B cell (primary cell): Measurements from ENCODE around the gene CUL1. TPM values are rescaled to one million over a fixed set of nuclear protein-coding genes. Genes with fewer than 3 reads are reported as not detected.

Experiments
- ATAC-seq: fragments of 200-7000 bp; cut with Tn5 transposase; one replicate; pipeline ENCODE4 v1.10.0; 2021; ENCODE audit warnings: low read depth, mild to moderate bottlenecking, moderate number of reproducible peaks, moderate library complexity
- CTCF ChIA-PET: fragments of 350-600 bp; sonication (Branson Sonifier 250); formaldehyde crosslinking; loops from one replicate; lab custom pipeline; 2021; ENCODE audit warnings: antibody characterized with exemption, inconsistent platforms; lab: Charles Lee
- POLR2A ChIA-PET: fragments of 350-600 bp; sonication (Branson Sonifier 250); formaldehyde crosslinking; loops from one replicate; lab custom pipeline; 2021; ENCODE audit warnings: antibody characterized with exemption; lab: Charles Lee
- DNase-seq: peaks from one replicate; pipeline ENCODE4 v3.0.0; 2013
- H2AFZ ChIP-seq: 2 replicates; pipeline ENCODE4 v1.6.1; 2012; ENCODE audit warnings: mild to moderate bottlenecking, low read depth, low read length; ENCODE audit not compliant: insufficient read depth, poor library complexity, severe bottlenecking
- H3K27ac ChIP-seq, 2 donors: 1 replicate in 1 of 2; 2 replicates in 1 of 2; pipeline ENCODE4 v1.5.1; 2012 to 2013; ENCODE audit warnings: low read length in 2 of 2, mild to moderate bottlenecking in 2 of 2, moderate library complexity in 1 of 2
- H3K27me3 ChIP-seq, 4 experiments: fragments of 200-600 bp in 1 of 4; sonication (generic) in 1 of 4; replicated peaks in 1 of 4; 1 replicate in 2 of 4; 2 replicates in 2 of 4; pipeline versions ENCODE4 v1.6.1 to v1.7.0; 2013 to 2016; ENCODE audit warnings: low read length in 3 of 4, mild to moderate bottlenecking in 2 of 4, mixed read lengths in 1 of 4, moderate library complexity in 1 of 4; ENCODE audit not compliant: insufficient read depth in 4 of 4, control insufficient read depth in 3 of 4; ENCODE audit errors: control extremely low read depth in 1 of 4
- H3K36me3 ChIP-seq, 2 experiments: replicated peaks in 1 of 2; 1 replicate in 1 of 2; 2 replicates in 1 of 2; pipeline versions ENCODE4 v1.6.1 to v1.7.1; 2013; ENCODE audit warnings: low read length in 1 of 2; ENCODE audit not compliant: insufficient read depth in 2 of 2, control insufficient read depth in 1 of 2; ENCODE audit errors: control extremely low read depth in 1 of 2, extremely low read depth in 1 of 2
- H3K4me1 ChIP-seq, 2 donors: fragments of 200-600 bp in 1 of 2; sonication (generic) in 1 of 2; 1 replicate in 1 of 2; 2 replicates in 1 of 2; pipeline versions ENCODE4 v1.5.1 to v1.6.1; 2013 to 2017; ENCODE audit warnings: low read length in 2 of 2; ENCODE audit not compliant: control insufficient read depth in 2 of 2, insufficient read depth in 2 of 2
- H3K4me2 ChIP-seq: replicated peaks from 2 replicates; pipeline ENCODE3; 2012; ENCODE audit warnings: mild to moderate bottlenecking, low read depth, low read length; ENCODE audit not compliant: poor library complexity, severe bottlenecking
- H3K4me3 ChIP-seq, 5 experiments: fragments of 200-600 bp in 1 of 5; sonication (generic) in 1 of 5; 1 replicate in 3 of 5; 2 replicates in 2 of 5; pipeline versions ENCODE4 v1.5.1 to v1.7.0; 2011 to 2016; ENCODE audit warnings: low read length in 4 of 5, mild to moderate bottlenecking in 4 of 5, low read depth in 2 of 5, control low read depth in 1 of 5, moderate library complexity in 1 of 5; ENCODE audit not compliant: insufficient read depth in 1 of 5; ENCODE audit errors: control extremely low read depth in 1 of 5, extremely low read depth in 1 of 5
- H3K79me2 ChIP-seq: fragments of 200-600 bp; sonication (generic); one replicate; pipeline ENCODE4 v1.6.0; 2016; ENCODE audit warnings: low read length; ENCODE audit not compliant: control insufficient read depth, insufficient read depth
- H3K9ac ChIP-seq: fragments of 200-600 bp; sonication (generic); 2 replicates; pipeline ENCODE4 v1.6.1; 2017; ENCODE audit warnings: mild to moderate bottlenecking, low read length, moderate library complexity
- H3K9me3 ChIP-seq, 3 donors: one replicate each; pipeline versions ENCODE4 v1.6.1 to v1.7.1; 2013; ENCODE audit warnings: low read length in 2 of 3; ENCODE audit not compliant: control insufficient read depth in 2 of 3, insufficient read depth in 1 of 3; ENCODE audit errors: control extremely low read depth in 1 of 3
- H4K20me1 ChIP-seq: 2 replicates; pipeline ENCODE4 v1.6.0; 2012; ENCODE audit warnings: mild to moderate bottlenecking, low read length; ENCODE audit not compliant: insufficient read depth, control insufficient read depth, poor library complexity, severe bottlenecking
- H3K27ac Mint-ChIP-seq: one replicate; pipeline ENCODE4 v1.8.0; 2021; ENCODE audit warnings: mixed read lengths
- H3K27me3 Mint-ChIP-seq: one replicate; pipeline ENCODE4 v1.8.0; 2021; ENCODE audit warnings: mixed read lengths
- H3K4me1 Mint-ChIP-seq: one replicate; pipeline ENCODE4 v1.8.0; 2021; ENCODE audit warnings: mixed read lengths
- H3K4me3 Mint-ChIP-seq: one replicate; pipeline ENCODE4 v1.8.0; 2021; ENCODE audit warnings: mixed read lengths
- H3K9me3 Mint-ChIP-seq: one replicate; pipeline ENCODE4 v1.8.0; 2022; ENCODE audit warnings: mixed read lengths; ENCODE audit not compliant: insufficient read depth
- EZH2 ChIP-seq: IDR thresholded peaks from 2 replicates; pipeline ENCODE4 v1.6.1; 2012; ENCODE audit warnings: borderline replicate concordance, low read depth, mild to moderate bottlenecking, moderate library complexity, low read length; ENCODE audit not compliant: insufficient read depth, poor library complexity, severe bottlenecking
- WGBS: methylation state at CpG from one replicate; pipeline ENCODE4 v1.1.5; 2013; ENCODE audit warnings: missing lambda C conversion rate; ENCODE audit not compliant: insufficient coverage; 5-methylcytosine and 5-hydroxymethylcytosine counted together
- intact Hi-C: fragments of 100-400 bp; cut with micrococcal nuclease; formaldehyde crosslinking; loops from one replicate; pipeline ENCODE4 v1.10.0; 2022
- polyA plus RNA-seq: library from polyadenylated mRNA; depleted of rRNA; stranded (reverse); fragments of >200 nt; gene quantifications from 2 replicates; pipeline ENCODE4 v1.2.3, GENCODE V29; 2012
- total RNA-seq, 2 donors: library from RNA; stranded (reverse); fragments of 120-200 nt in 1 of 2; gene quantifications; 1 replicate in 1 of 2; 2 replicates in 1 of 2; pipeline versions ENCODE4 v1.2.3 to v1.2.4, GENCODE V29; 2013 to 2022
- TF ChIP-seq, protein P1 (sequence below): fragments of 200-600 bp; IDR thresholded peaks from one replicate; pipeline ENCODE4 v1.8.0; 2022; ENCODE audit warnings: antibody characterized with exemption, mild to moderate bottlenecking

The CUL1 gene
- total and polyA plus RNA-seq, 2 donors (not counting 1 experiment from before 2014, with no cell fraction given), result 26.9 to 51.1 TPM

GRCh38 chr7:148722340-148723165 is 23.9 kb downstream of the CUL1 start:
- Histone ChIP-seq H3K4me1 (peaks cover 27 to 45% of the 10 kb centered on the region in 2 donors), H3K4me3 (no peak overlapping the region), H3K9me3 (no peaks in the 10 kb centered on the region), H2AFZ (no peak overlapping the region), H3K36me3 (peaks cover 0 to 8% of the 10 kb centered on the region in 2 experiments), H3K4me2 (no peak overlapping the region), H3K27me3 (no peaks in the 10 kb centered on the region), H3K79me2 (peaks cover 100% of the 10 kb centered on the region), H4K20me1 (peaks cover 100% of the 10 kb centered on the region), H3K27ac (no peak overlapping the region), H3K9ac (no peak overlapping the region)
- H3K4me1 Mint-ChIP-seq, result peaks cover 80% of the 10 kb centered on the region
- no peak overlapping the region for H3K27ac Mint-ChIP-seq
- no peaks in the 10 kb centered on the region for H3K9me3 Mint-ChIP-seq
- CTCF ChIA-PET, result no interaction called here
- ATAC-seq, result no peak
- TF ChIP-seq, protein P1, sequence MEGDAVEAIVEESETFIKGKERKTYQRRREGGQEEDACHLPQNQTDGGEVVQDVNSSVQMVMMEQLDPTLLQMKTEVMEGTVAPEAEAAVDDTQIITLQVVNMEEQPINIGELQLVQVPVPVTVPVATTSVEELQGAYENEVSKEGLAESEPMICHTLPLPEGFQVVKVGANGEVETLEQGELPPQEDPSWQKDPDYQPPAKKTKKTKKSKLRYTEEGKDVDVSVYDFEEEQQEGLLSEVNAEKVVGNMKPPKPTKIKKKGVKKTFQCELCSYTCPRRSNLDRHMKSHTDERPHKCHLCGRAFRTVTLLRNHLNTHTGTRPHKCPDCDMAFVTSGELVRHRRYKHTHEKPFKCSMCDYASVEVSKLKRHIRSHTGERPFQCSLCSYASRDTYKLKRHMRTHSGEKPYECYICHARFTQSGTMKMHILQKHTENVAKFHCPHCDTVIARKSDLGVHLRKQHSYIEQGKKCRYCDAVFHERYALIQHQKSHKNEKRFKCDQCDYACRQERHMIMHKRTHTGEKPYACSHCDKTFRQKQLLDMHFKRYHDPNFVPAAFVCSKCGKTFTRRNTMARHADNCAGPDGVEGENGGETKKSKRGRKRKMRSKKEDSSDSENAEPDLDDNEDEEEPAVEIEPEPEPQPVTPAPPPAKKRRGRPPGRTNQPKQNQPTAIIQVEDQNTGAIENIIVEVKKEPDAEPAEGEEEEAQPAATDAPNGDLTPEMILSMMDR, result no peak
- TF ChIP-seq EZH2, result no peak
- DNase-seq, result no peak
- intact Hi-C loops, result no loop called here
- POLR2A ChIA-PET, result no interaction called here
- no peak overlapping the region for H3K4me3 Mint-ChIP-seq
- WGBS, result 95% methylated on average over 5 of the region's 8 CpGs
- H3K27me3 Mint-ChIP-seq, result no peaks in the 10 kb centered on the region

- CTCF ChIA-PET, result no interaction called here
- WGBS, result 54% methylated on average over 2 of the region's 2 CpGs
Observed at GRCh38 chr7:148723166-148723559, 24.5 kb downstream of the CUL1 start.

More at GRCh38 chr7:148723166-148723559, 24.5 kb downstream of the CUL1 start:
- H3K9me3 ChIP-seq, result no peaks in the 10 kb centered on the region
- POLR2A ChIA-PET, result no interaction called here
- peaks cover 0 to 8% of the 10 kb centered on the region in 2 experiments for H3K36me3 ChIP-seq
- H3K9me3 Mint-ChIP-seq, result no peaks in the 10 kb centered on the region
- H3K9ac ChIP-seq, result no peak overlapping the region
- peaks cover 100% of the 10 kb centered on the region for H4K20me1 ChIP-seq
- no peak overlapping the region for H2AFZ ChIP-seq
- H3K4me2 ChIP-seq, result no peak overlapping the region
- H3K4me3 Mint-ChIP-seq, result no peak overlapping the region
- peaks cover 27 to 42% of the 10 kb centered on the region in 2 donors for H3K4me1 ChIP-seq
- ATAC-seq, result no peak
- no peak for DNase-seq
- H3K27me3 ChIP-seq, result no peaks in the 10 kb centered on the region
- H3K4me3 ChIP-seq, result no peak overlapping the region
- no peak overlapping the region for H3K27ac ChIP-seq
- intact Hi-C loops, result no loop called here
- TF ChIP-seq, protein P1, result no peak
- TF ChIP-seq EZH2, result no peak
- H3K27ac Mint-ChIP-seq, result no peak overlapping the region
- no peaks in the 10 kb centered on the region for H3K27me3 Mint-ChIP-seq
- H3K4me1 Mint-ChIP-seq, result peaks cover 82% of the 10 kb centered on the region
- H3K79me2 ChIP-seq, result peaks cover 100% of the 10 kb centered on the region
